HG02642 (cell line): ENCODE measurements around the gene MYZAP.

ENCODE experiments used
- ATAC-seq: cut with Tn5 transposase; IDR thresholded peaks from one replicate; pipeline ENCODE4 v1.9.1; 2021; ENCODE audit warnings: mild to moderate bottlenecking; ENCODE audit not compliant: unreplicated experiment, poor library complexity

Gene MYZAP

GRCh38 chr15:57731530-57732103 is 139.9 kb downstream of the MYZAP start:
- ATAC-seq = no peak

GRCh38 chr15:57732526-57733331 is 141.0 kb downstream of the MYZAP start:
- peak; percentile 53 for ATAC-seq

GRCh38 chr15:57734860-57735259 is 143.2 kb downstream of the MYZAP start:
- no peak for ATAC-seq
